SK-N-SH (cell line): ENCODE data around the gene DCAF5. TPM values are rescaled to one million over a fixed set of nuclear protein-coding genes. Genes with fewer than 3 reads are reported as not detected.

Experiments used
- CTCF ChIA-PET: fragments of 300-600, 350-600 bp; formaldehyde crosslinking; extraction: SDS; loops from one replicate; lab custom pipeline; 2021; lab: Yijun Ruan, JAX
- POLR2A ChIA-PET: fragments of 350-600 bp; sonication (Branson Sonifier 250); formaldehyde crosslinking; extraction: SDS; loops from one replicate; lab custom pipeline; 2020; ENCODE audit warnings: antibody characterized with exemption, inconsistent platforms; lab: Yijun Ruan, JAX
- DNase-seq: peaks from one replicate; pipeline ENCODE4 v3.0.0; 2012
- H2AFZ ChIP-seq: fragments of 200-600 bp; sonication (generic); 2 replicates; pipeline ENCODE4 v1.8.1; 2016; ENCODE audit warnings: antibody characterized with exemption, mild to moderate bottlenecking, low read depth
- H3F3A ChIP-seq: fragments of 200-600 bp; sonication (generic); replicated peaks from 2 replicates; pipeline ENCODE3; 2016; ENCODE audit warnings: antibody characterized with exemption, mild to moderate bottlenecking; ENCODE audit not compliant: insufficient read depth
- H3K27ac ChIP-seq, 2 experiments: fragments of 200-500 bp in 1 of 2; fragments of 200-600 bp in 1 of 2; sonication (Bioruptor generic) in 1 of 2; sonication (generic), shearing (Covaris generic) in 1 of 2; 2 replicates each; pipeline versions ENCODE4 v1.5.1 to v1.6.1; 2014 to 2016; ENCODE audit warnings: low read depth in 2 of 2, inconsistent platforms in 1 of 2, low read length in 1 of 2, mild to moderate bottlenecking in 1 of 2, mixed read lengths in 1 of 2
- H3K27me3 ChIP-seq: fragments of 200-600 bp; sonication (generic), shearing (Covaris generic); 2 replicates; pipeline ENCODE4 v1.6.1; 2016; ENCODE audit warnings: mixed run types; ENCODE audit not compliant: insufficient read depth
- H3K36me3 ChIP-seq, 2 experiments: fragments of 200-500 bp in 1 of 2; fragments of 200-600 bp in 1 of 2; sonication (Bioruptor generic) in 1 of 2; sonication (generic) in 1 of 2; replicated peaks in 1 of 2; 2 replicates each; pipeline versions ENCODE3 to v1.5.1; 2014 to 2016; ENCODE audit warnings: low read length in 1 of 2, mild to moderate bottlenecking in 1 of 2; ENCODE audit not compliant: insufficient read depth in 2 of 2, control insufficient read depth in 1 of 2
- H3K4me1 ChIP-seq, 2 experiments: fragments of 200-500 bp in 1 of 2; fragments of 200-600 bp in 1 of 2; sonication (Bioruptor generic) in 1 of 2; sonication (generic), shearing (Covaris generic) in 1 of 2; 2 replicates each; pipeline versions ENCODE4 v1.5.1 to v1.6.1; 2014 to 2016; ENCODE audit warnings: low read depth in 1 of 2, low read length in 1 of 2, mixed run types in 1 of 2; ENCODE audit not compliant: insufficient read depth in 2 of 2, control insufficient read depth in 1 of 2
- H3K4me2 ChIP-seq: fragments of 200-600 bp; sonication (generic), shearing (Covaris generic); 2 replicates; pipeline ENCODE4 v1.6.1; 2017; ENCODE audit warnings: mixed run types
- H3K4me3 ChIP-seq, 2 experiments: fragments of 200-500 bp in 1 of 2; fragments of 200-600 bp in 1 of 2; sonication (Bioruptor generic) in 1 of 2; sonication (generic), shearing (Covaris generic) in 1 of 2; 2 replicates each; pipeline versions ENCODE4 v1.5.1 to v1.8.1; 2014 to 2016; ENCODE audit warnings: low read depth in 2 of 2, inconsistent platforms in 1 of 2, low read length in 1 of 2, mild to moderate bottlenecking in 1 of 2, mixed read lengths in 1 of 2, moderate library complexity in 1 of 2
- H3K79me2 ChIP-seq: fragments of 200-600 bp; sonication (generic); 2 replicates; pipeline ENCODE4 v1.8.1; 2017; ENCODE audit warnings: mild to moderate bottlenecking; ENCODE audit not compliant: insufficient read depth
- H3K9ac ChIP-seq: fragments of 200-600 bp; sonication (generic); 2 replicates; pipeline ENCODE4 v1.6.1; 2017; ENCODE audit warnings: mixed run types
- H3K9me2 ChIP-seq: fragments of 200-600 bp; sonication (generic); 2 replicates; pipeline ENCODE4 v1.6.1; 2017; ENCODE audit warnings: mixed run types
- H3K9me3 ChIP-seq: fragments of 200-600 bp; sonication (generic); 2 replicates; pipeline ENCODE4 v1.6.1; 2017; ENCODE audit warnings: mixed run types, mild to moderate bottlenecking, moderate library complexity
- H4K20me1 ChIP-seq: fragments of 200-600 bp; sonication (generic); 2 replicates; pipeline ENCODE4 v1.6.1; 2017; ENCODE audit warnings: mild to moderate bottlenecking, mixed run types; ENCODE audit not compliant: insufficient read depth
- CHD2 ChIP-seq: fragments of 150-350 bp; IDR thresholded peaks from 2 replicates; pipeline ENCODE4 v1.6.1; 2018; ENCODE audit warnings: low read length; ENCODE audit not compliant: partially characterized antibody
- ELF1 ChIP-seq: IDR thresholded peaks from 2 replicates; pipeline ENCODE4 v1.4.0; 2012
- EP300 ChIP-seq, 2 experiments: IDR thresholded peaks; 2 replicates each; pipeline versions ENCODE4 v1.4.0 to v1.6.1; 2012; ENCODE audit warnings: borderline replicate concordance in 1 of 2, low read depth in 1 of 2, low read length in 1 of 2
- FOSL2 ChIP-seq: IDR thresholded peaks from 2 replicates; pipeline ENCODE4 v1.4.0; 2012; ENCODE audit warnings: low read depth, mild to moderate bottlenecking, moderate library complexity, borderline replicate concordance
- FOXJ3 ChIP-seq: sonication (generic); formaldehyde crosslinking; IDR thresholded peaks from 2 replicates; pipeline ENCODE4 v1.5.1; 2020; ENCODE audit warnings: mild to moderate bottlenecking, missing genetic modification reagents
- FOXM1 ChIP-seq: IDR thresholded peaks from 2 replicates; pipeline ENCODE4 v1.4.0; 2012; ENCODE audit warnings: low read depth, mild to moderate bottlenecking
- GABPA ChIP-seq: IDR thresholded peaks from 2 replicates; pipeline ENCODE4 v1.4.0; 2012; ENCODE audit warnings: low read depth, mild to moderate bottlenecking
- GATA2 ChIP-seq: sonication (generic); formaldehyde crosslinking; IDR thresholded peaks from 2 replicates; pipeline ENCODE4 v1.5.0; 2020; ENCODE audit warnings: mild to moderate bottlenecking, missing genetic modification reagents
- NFIC ChIP-seq: IDR thresholded peaks from 2 replicates; pipeline ENCODE4 v1.4.0; 2012; ENCODE audit warnings: borderline replicate concordance
- PBX3 ChIP-seq: IDR thresholded peaks from 2 replicates; pipeline ENCODE4; 2012
- RAD21 ChIP-seq: IDR thresholded peaks from 2 replicates; pipeline ENCODE4 v1.6.1; 2012; ENCODE audit warnings: mild to moderate bottlenecking, low read length
- RCOR1 ChIP-seq: fragments of 150-350 bp; IDR thresholded peaks from 2 replicates; pipeline ENCODE4 v1.6.1; 2017; ENCODE audit warnings: antibody characterized with exemption, low read length
- RFX5 ChIP-seq: IDR thresholded peaks from 2 replicates; pipeline ENCODE4 v1.6.1; 2012; ENCODE audit warnings: mild to moderate bottlenecking, improper control_type of control experiment, low read length
- RXRA ChIP-seq: IDR thresholded peaks from 2 replicates; pipeline ENCODE4 v1.4.0; 2012; ENCODE audit warnings: low read depth, mild to moderate bottlenecking, borderline replicate concordance
- TAF1 ChIP-seq: IDR thresholded peaks from 2 replicates; pipeline ENCODE4 v1.6.1; 2012; ENCODE audit warnings: low read depth, mild to moderate bottlenecking, low read length, moderate library complexity, borderline replicate concordance
- USF2 ChIP-seq: fragments of 150-350 bp; IDR thresholded peaks from 2 replicates; pipeline ENCODE4 v1.6.1; 2017; ENCODE audit warnings: antibody characterized with exemption, low read length, low read depth, borderline replicate concordance
- YY1 ChIP-seq: IDR thresholded peaks from 2 replicates; pipeline ENCODE4 v1.4.0; 2012; ENCODE audit warnings: low read depth, mild to moderate bottlenecking
- WGBS: methylation state at CpG from one replicate; pipeline ENCODE4 v1.1.6; 2017; ENCODE audit warnings: low lambda C conversion rate; 5-methylcytosine and 5-hydroxymethylcytosine counted together
- polyA plus RNA-seq, 3 experiments: library from polyadenylated mRNA; depleted of rRNA; stranded (reverse); fragments of >200 nt; gene quantifications; 2 replicates each; pipeline ENCODE4 v1.2.3, GENCODE V29; 2012
- TF ChIP-seq, protein P1 (sequence below): fragments of 150-350 bp; IDR thresholded peaks from 2 replicates; pipeline ENCODE4 v1.6.1; 2016; ENCODE audit warnings: mild to moderate bottlenecking, low read depth, low read length
- TF ChIP-seq, protein P2 (sequence below): IDR thresholded peaks from 2 replicates; pipeline ENCODE4 v1.4.0; 2012; ENCODE audit warnings: low read depth, borderline replicate concordance

DCAF5 gene
- polyA plus RNA-seq, 1 of the 3 experiments (the other 2 are of a cell fraction): 26.7 TPM

DNA sequence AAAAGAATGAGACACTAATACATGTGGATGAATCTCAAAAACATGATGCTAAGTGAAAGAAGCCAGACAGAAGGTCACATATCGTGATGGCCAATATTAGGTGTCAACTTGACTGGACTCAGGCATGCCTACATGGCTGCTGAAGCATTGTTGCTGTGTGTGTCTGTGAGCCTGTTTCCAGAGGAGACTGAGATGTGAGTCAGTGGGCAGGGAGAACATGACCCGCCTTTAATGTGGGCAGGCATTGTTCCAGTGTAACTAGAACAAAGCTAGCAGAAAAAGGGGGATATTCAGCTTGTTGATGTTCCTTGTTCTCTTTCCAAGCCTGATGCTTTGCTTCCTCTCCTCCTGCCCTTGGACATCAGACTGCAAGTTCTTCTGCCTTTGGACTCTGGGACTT, 47.6 kb downstream of the DCAF5 start:
- peaks cover 12 to 22% of the 10 kb centered on the region in 2 experiments for H3K36me3 ChIP-seq
- TF ChIP-seq CHD2 (no peak), RXRA (no peak), GATA2 (CRISPR knock-in tag) (no peak), USF2 (no peak), RFX5 (no peak), YY1 (no peak), PBX3 (no peak)
- TF ChIP-seq, protein P1, sequence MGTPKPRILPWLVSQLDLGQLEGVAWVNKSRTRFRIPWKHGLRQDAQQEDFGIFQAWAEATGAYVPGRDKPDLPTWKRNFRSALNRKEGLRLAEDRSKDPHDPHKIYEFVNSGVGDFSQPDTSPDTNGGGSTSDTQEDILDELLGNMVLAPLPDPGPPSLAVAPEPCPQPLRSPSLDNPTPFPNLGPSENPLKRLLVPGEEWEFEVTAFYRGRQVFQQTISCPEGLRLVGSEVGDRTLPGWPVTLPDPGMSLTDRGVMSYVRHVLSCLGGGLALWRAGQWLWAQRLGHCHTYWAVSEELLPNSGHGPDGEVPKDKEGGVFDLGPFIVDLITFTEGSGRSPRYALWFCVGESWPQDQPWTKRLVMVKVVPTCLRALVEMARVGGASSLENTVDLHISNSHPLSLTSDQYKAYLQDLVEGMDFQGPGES: no peak
- H4K20me1 ChIP-seq: no peaks in the 10 kb centered on the region
- 94% methylated on average over 2 of the region's 2 CpGs for WGBS
- peaks cover 13% of the 10 kb centered on the region; the same call in 1 of the 2 replicates for H3K79me2 ChIP-seq
- DNase-seq: no peak
- peak overlapping the region in 1 of 2 experiments; percentile 29; a peak in 1 of 4 replicates for H3K27ac ChIP-seq
- no peak overlapping the region for H3K4me3 ChIP-seq
- H3K9ac ChIP-seq: no peak overlapping the region
- H3K9me2 ChIP-seq: no peaks in the 10 kb centered on the region
- CTCF ChIA-PET: interaction anchor here (0.6 to 5.3 kb wide), 4 partner anchors 15 to 241 kb away, joined by 3 to 94 read pairs (median 48); no protein-coding TSS in a partner anchor
- no peak overlapping the region for H2AFZ ChIP-seq
- H3K27me3 ChIP-seq: no peaks in the 10 kb centered on the region
- H3F3A ChIP-seq: peaks cover 19% of the 10 kb centered on the region
- POLR2A ChIA-PET: no interaction called here
- no peaks in the 10 kb centered on the region for H3K9me3 ChIP-seq
- peaks cover 0 to 4% of the 10 kb centered on the region in 2 experiments; a peak in 2 of 4 replicates for H3K4me1 ChIP-seq
- no peak overlapping the region for H3K4me2 ChIP-seq

GRCh38 chr14:69101331-69101826, 51.5 kb downstream of the DCAF5 start:
- H3K9ac ChIP-seq: no peak overlapping the region; the same call in 1 of the 2 replicates
- H3K9me3 ChIP-seq: no peaks in the 10 kb centered on the region
- no peak overlapping the region for H3K4me2 ChIP-seq
- ChIA-PET CTCF (interaction anchor here (0.7 to 3.7 kb wide), 7 partner anchors 11 to 242 kb away, joined by 3 to 28 read pairs (median 4); no protein-coding TSS in a partner anchor), POLR2A (no interaction called here)
- no peaks in the 10 kb centered on the region for H3K27me3 ChIP-seq
- H3K79me2 ChIP-seq: peaks cover 16% of the 10 kb centered on the region; the same call in 1 of the 2 replicates
- peaks cover 19% of the 10 kb centered on the region in 2 experiments for H3K36me3 ChIP-seq
- H3K4me3 ChIP-seq: no peak overlapping the region; a peak in 1 of 4 replicates
- no peak overlapping the region for H2AFZ ChIP-seq
- WGBS: 45% methylated on average over 4 of the region's 4 CpGs
- peak overlapping the region in 1 of 2 experiments; percentile 57; a peak in 2 of 4 replicates for H3K27ac ChIP-seq
- H3F3A ChIP-seq: peaks cover 16% of the 10 kb centered on the region
- DNase-seq: peak; percentile 20
- peaks cover 0 to 4% of the 10 kb centered on the region in 2 experiments; a peak in 2 of 4 replicates for H3K4me1 ChIP-seq
- H4K20me1 ChIP-seq: no peaks in the 10 kb centered on the region
- no peaks in the 10 kb centered on the region for H3K9me2 ChIP-seq
- TF ChIP-seq USF2: no peak
- TF ChIP-seq FOSL2: no peak
- TF ChIP-seq GATA2 (CRISPR knock-in tag): no peak
- no peak for TF ChIP-seq GABPA
- TF ChIP-seq FOXM1: no peak
- no peak for TF ChIP-seq RCOR1
- no peak for TF ChIP-seq NFIC
- TF ChIP-seq RAD21: peak; percentile 53
- TF ChIP-seq PBX3: no peak
- TF ChIP-seq FOXJ3: no peak
- TF ChIP-seq, protein P2, sequence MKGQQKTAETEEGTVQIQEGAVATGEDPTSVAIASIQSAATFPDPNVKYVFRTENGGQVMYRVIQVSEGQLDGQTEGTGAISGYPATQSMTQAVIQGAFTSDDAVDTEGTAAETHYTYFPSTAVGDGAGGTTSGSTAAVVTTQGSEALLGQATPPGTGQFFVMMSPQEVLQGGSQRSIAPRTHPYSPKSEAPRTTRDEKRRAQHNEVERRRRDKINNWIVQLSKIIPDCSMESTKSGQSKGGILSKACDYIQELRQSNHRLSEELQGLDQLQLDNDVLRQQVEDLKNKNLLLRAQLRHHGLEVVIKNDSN: no peak
- TF ChIP-seq, protein P1: no peak
- no peak for TF ChIP-seq TAF1
- no peak for TF ChIP-seq EP300 (IDR thresholded peaks at IDR 0.05; ENCODE audit: borderline replicate concordance in 1 of 2, low read depth in 1 of 2, low read length in 1 of 2)
- TF ChIP-seq ELF1: peak; percentile 21; the same call in 1 of the 2 replicates
